Cardiac fibroblast (primary cell): Measurements from ENCODE around the gene SLC28A1.

Experiments used
- DNase-seq, 2 donors: peaks; one replicate each; pipeline versions ENCODE4 v3.0.0 to v3.0.0-alpha.2; 2010; ENCODE audit warnings: low read depth in 2 of 2
- H3K4me3 ChIP-seq, 2 donors: replicated peaks in 1 of 2; 1 replicate in 1 of 2; 2 replicates in 1 of 2; pipeline ENCODE4 v1.5.1; 2011; ENCODE audit warnings: low read depth in 2 of 2, low read length in 2 of 2, mild to moderate bottlenecking in 2 of 2, moderate library complexity in 1 of 2
- CTCF ChIP-seq: IDR thresholded peaks from one replicate; pipeline ENCODE4 v1.5.1; 2011; ENCODE audit warnings: low read depth, mild to moderate bottlenecking, low read length, inconsistent platforms

SLC28A1 gene

GRCh38 chr15:84969257-84969656, 84.8 kb downstream of the SLC28A1 start:
- no peak for TF ChIP-seq CTCF
- DNase-seq, result no peak
- H3K4me3 ChIP-seq, result no peak overlapping the region

GRCh38 chr15:84970843-84971242, 86.4 kb downstream of the SLC28A1 start:
- no peak overlapping the region for H3K4me3 ChIP-seq
- TF ChIP-seq CTCF, result no peak
- DNase-seq, result no peak

GRCh38 chr15:84973492-84974460, 89.3 kb downstream of the SLC28A1 start:
- TF ChIP-seq CTCF, result no peak
- no peak overlapping the region for H3K4me3 ChIP-seq
- DNase-seq, result peak; percentile 53 to 70

GRCh38 chr15:84975871-84976351, 91.4 kb downstream of the SLC28A1 start:
- TF ChIP-seq CTCF, result no peak
- no peak for DNase-seq
- no peak overlapping the region for H3K4me3 ChIP-seq

GRCh38 chr15:84976746-84977345, 92.4 kb downstream of the SLC28A1 start:
- TF ChIP-seq CTCF, result no peak
- no peak overlapping the region for H3K4me3 ChIP-seq
- no peak for DNase-seq

- peak overlapping the region in 1 of 2 donors; percentile 10 for H3K4me3 ChIP-seq
- no peak for DNase-seq
- TF ChIP-seq CTCF, result no peak
Measured at GRCh38 chr15:84979651-84980050, 95.2 kb downstream of the SLC28A1 start.
